Activated T-cell treated with anti-CD3 and anti-CD28 coated beads, Interleukin-2, amount 50 U/mL, for 72 hours (primary cell): ENCODE results near the gene LIMK1. TPM values are rescaled to one million over a fixed set of nuclear protein-coding genes. Genes with fewer than 3 reads are reported as not detected.
"Not testable (repeated sequence)": the region's sequence is repeated elsewhere in the genome, so short reads cannot be mapped to it uniquely, and the experiment has no call there.

Source experiments
- ATAC-seq, 2 donors: fragments of 150-1000 bp; cut with Tn5 transposase; replicated peaks in 1 of 2; 2 replicates each; pipeline ENCODE4 v1.10.0; 2021; ENCODE audit warnings: moderate library complexity in 2 of 2, mild to moderate bottlenecking in 1 of 2
- DNase-seq, 2 donors: peaks; one replicate each; pipeline ENCODE4 v3.0.0; 2021 to 2022; ENCODE audit warnings: mixed read lengths in 1 of 2
- H3K27ac Mint-ChIP-seq: one replicate; pipeline ENCODE4 v1.8.0; 2022; ENCODE audit warnings: mild to moderate bottlenecking, moderate library complexity, mixed read lengths
- H3K27me3 Mint-ChIP-seq: one replicate; pipeline ENCODE4 v1.8.0; 2022; ENCODE audit warnings: low read depth, mixed read lengths
- H3K36me3 Mint-ChIP-seq, 2 donors: one replicate each; pipeline ENCODE4 v1.8.0; 2022; ENCODE audit warnings: mixed read lengths in 2 of 2, mild to moderate bottlenecking in 1 of 2; ENCODE audit not compliant: insufficient read depth in 2 of 2
- H3K4me1 Mint-ChIP-seq: one replicate; pipeline ENCODE4 v1.8.0; 2022; ENCODE audit warnings: low read depth, mixed read lengths
- H3K4me3 Mint-ChIP-seq, 2 donors: one replicate each; pipeline ENCODE4 v1.8.0; 2022; ENCODE audit warnings: mild to moderate bottlenecking in 2 of 2, mixed read lengths in 2 of 2, moderate library complexity in 2 of 2
- H3K9me3 Mint-ChIP-seq, 2 donors: one replicate each; pipeline ENCODE4 v1.8.0; 2022; ENCODE audit warnings: mixed read lengths in 2 of 2
- total RNA-seq, 2 donors: library from RNA; stranded (reverse); gene quantifications; one replicate each; pipeline ENCODE4 v1.2.3, GENCODE V29; 2022

Gene LIMK1
- total RNA-seq, 2 donors from 2014 or later: 18.8 to 22.3 TPM

DNA sequence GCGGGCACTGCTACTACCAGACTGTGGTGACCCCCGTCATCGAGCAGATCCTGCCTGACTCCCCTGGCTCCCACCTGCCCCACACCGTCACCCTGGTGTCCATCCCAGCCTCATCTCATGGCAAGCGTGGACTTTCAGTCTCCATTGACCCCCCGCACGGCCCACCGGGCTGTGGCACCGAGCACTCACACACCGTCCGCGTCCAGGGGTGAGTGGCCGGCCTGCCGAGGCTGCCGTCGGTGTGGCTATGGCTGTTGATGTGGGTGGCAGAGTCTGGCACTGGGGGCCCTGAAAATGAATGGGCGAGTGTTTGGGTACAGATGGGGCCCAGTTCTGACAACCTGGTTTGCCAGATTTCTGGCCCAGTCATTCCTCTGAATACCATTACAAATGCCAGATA lies 15.4 kb downstream of the LIMK1 start:
- H3K27me3 Mint-ChIP-seq: no peaks in the 10 kb centered on the region
- no peak for DNase-seq
- no peak for ATAC-seq
- no peak overlapping the region for H3K4me3 Mint-ChIP-seq
- peaks cover 0 to 2% of the 10 kb centered on the region in 2 donors for H3K9me3 Mint-ChIP-seq
- peaks cover 4 to 7% of the 10 kb centered on the region in 2 donors for H3K36me3 Mint-ChIP-seq
- no peak overlapping the region for H3K27ac Mint-ChIP-seq
- H3K4me1 Mint-ChIP-seq: peaks cover 11% of the 10 kb centered on the region

DNA sequence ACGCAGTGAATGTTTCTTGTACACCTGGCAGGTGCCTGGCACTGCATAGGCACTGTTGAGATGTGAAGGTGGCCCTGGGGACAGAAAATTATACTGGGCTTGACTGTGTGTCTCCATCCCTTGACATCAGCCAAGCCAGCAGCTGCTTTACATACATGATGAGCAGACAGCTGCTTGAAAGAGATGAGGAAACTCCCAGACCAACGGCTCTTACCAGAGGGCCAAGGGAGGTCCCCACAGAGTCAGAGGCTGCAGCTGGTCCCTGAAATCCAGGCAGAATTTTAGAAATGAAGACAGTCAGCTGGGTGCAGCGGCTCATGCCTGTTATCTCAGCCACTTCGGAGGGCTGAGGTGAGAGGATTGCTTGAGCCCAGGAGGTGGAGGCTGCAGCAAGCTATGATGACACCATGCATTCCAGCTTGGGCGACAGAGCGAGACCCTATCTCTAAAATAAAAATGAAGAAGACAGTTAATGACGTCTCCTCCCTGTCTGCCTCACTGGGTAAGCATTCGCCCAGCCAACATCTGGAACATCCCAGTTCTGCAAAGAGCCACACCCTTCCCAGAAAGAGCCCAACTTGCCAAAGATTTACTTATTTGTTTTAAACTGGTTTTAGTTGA lies 17.6 kb downstream of the LIMK1 start:
- ATAC-seq (no peak), DNase-seq (no peak)
- Mint-ChIP-seq H3K9me3 (peaks cover 0 to 2% of the 10 kb centered on the region in 2 donors), H3K4me3 (no peak overlapping the region), H3K27ac (no peak overlapping the region), H3K27me3 (no peaks in the 10 kb centered on the region), H3K36me3 (peaks cover 4 to 7% of the 10 kb centered on the region in 2 donors), H3K4me1 (no peaks in the 10 kb centered on the region)

DNA sequence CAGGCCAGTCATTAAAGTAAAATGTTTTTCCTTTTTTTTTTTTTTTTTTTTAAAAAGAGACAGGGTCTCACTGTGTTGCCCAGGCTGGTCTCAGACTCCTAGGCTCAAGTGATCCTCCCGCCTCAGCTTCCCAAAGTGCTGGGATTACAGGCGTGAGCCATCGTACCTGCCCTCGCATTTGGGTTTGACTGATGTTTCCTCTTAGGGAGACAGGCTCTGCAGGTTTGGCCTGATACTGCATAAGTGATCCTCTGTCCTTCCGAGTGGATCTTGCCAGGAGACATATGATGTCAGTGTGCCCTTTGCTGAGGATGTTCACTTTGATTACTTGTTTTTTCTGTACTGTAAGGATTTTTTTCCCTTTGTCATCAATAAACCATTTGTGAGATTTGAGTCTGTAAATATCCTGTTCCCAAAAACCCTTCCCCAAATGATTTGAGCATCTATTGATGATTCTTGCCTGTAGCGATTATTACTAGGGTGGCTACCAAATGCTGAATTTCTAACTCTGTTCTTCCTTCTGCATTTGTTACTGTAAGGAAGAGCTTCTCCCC lies 19.7 kb downstream of the LIMK1 start:
- no peaks in the 10 kb centered on the region for H3K27me3 Mint-ChIP-seq
- DNase-seq: no peak
- H3K9me3 Mint-ChIP-seq: no peaks in the 10 kb centered on the region
- H3K4me1 Mint-ChIP-seq: no peaks in the 10 kb centered on the region
- no peak overlapping the region for H3K27ac Mint-ChIP-seq
- no peak for ATAC-seq
- no peak overlapping the region for H3K4me3 Mint-ChIP-seq
- peaks cover 0 to 2% of the 10 kb centered on the region in 2 donors for H3K36me3 Mint-ChIP-seq

- H3K4me3 Mint-ChIP-seq: no peak overlapping the region
- no peaks in the 10 kb centered on the region for H3K4me1 Mint-ChIP-seq
- H3K9me3 Mint-ChIP-seq: no peaks in the 10 kb centered on the region
- DNase-seq: no peak
- no peak for ATAC-seq
- H3K27ac Mint-ChIP-seq: no peak overlapping the region
- peaks cover 0 to 5% of the 10 kb centered on the region in 2 donors for H3K36me3 Mint-ChIP-seq
- H3K27me3 Mint-ChIP-seq: no peaks in the 10 kb centered on the region
Observed at GRCh38 chr7:74104702-74105101, 21.1 kb downstream of the LIMK1 start.

DNA sequence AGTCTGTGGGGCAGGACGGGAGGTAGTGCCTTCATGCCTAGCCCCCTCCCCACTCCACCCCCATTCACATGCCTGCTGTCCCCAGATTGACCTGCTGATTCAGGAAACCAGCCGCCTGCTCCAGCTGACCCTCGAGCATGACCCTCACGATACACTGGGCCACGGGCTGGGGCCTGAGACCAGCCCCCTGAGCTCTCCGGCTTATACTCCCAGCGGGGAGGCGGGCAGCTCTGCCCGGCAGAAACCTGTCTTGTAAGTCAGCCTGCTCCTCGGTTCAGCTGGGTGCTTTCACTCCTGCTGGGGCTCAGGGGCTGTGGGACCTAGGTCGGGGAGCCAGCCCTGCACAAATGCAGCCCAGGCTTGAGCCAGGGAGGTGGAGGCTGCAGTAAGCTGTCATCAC lies 22.4 kb downstream of the LIMK1 start:
- H3K27ac Mint-ChIP-seq: no peak overlapping the region
- ATAC-seq (no peak), DNase-seq (no peak)
- H3K27me3 Mint-ChIP-seq: no peaks in the 10 kb centered on the region
- no peak overlapping the region for H3K4me3 Mint-ChIP-seq
- no peaks in the 10 kb centered on the region for H3K4me1 Mint-ChIP-seq
- H3K9me3 Mint-ChIP-seq: no peaks in the 10 kb centered on the region
- peaks cover 0 to 5% of the 10 kb centered on the region in 2 donors for H3K36me3 Mint-ChIP-seq

GRCh38 chr7:74106846-74107245 lies 23.2 kb downstream of the LIMK1 start:
- ATAC-seq (no peak), DNase-seq (no peak)
- no peaks in the 10 kb centered on the region for H3K9me3 Mint-ChIP-seq
- H3K4me3 Mint-ChIP-seq: no peak overlapping the region
- H3K4me1 Mint-ChIP-seq: no peaks in the 10 kb centered on the region
- peaks cover 0 to 5% of the 10 kb centered on the region in 2 donors for H3K36me3 Mint-ChIP-seq
- H3K27me3 Mint-ChIP-seq: no peaks in the 10 kb centered on the region
- no peak overlapping the region for H3K27ac Mint-ChIP-seq

- H3K36me3 Mint-ChIP-seq: peaks cover 2 to 3% of the 10 kb centered on the region in 2 donors
- no peaks in the 10 kb centered on the region for H3K27me3 Mint-ChIP-seq
- DNase-seq (no peak), ATAC-seq (no peak)
- no peak overlapping the region for H3K4me3 Mint-ChIP-seq
- no peaks in the 10 kb centered on the region for H3K9me3 Mint-ChIP-seq
- no peaks in the 10 kb centered on the region for H3K4me1 Mint-ChIP-seq
- no peak overlapping the region for H3K27ac Mint-ChIP-seq
Observed at GRCh38 chr7:74115326-74115725, 31.7 kb downstream of the LIMK1 start.

DNA sequence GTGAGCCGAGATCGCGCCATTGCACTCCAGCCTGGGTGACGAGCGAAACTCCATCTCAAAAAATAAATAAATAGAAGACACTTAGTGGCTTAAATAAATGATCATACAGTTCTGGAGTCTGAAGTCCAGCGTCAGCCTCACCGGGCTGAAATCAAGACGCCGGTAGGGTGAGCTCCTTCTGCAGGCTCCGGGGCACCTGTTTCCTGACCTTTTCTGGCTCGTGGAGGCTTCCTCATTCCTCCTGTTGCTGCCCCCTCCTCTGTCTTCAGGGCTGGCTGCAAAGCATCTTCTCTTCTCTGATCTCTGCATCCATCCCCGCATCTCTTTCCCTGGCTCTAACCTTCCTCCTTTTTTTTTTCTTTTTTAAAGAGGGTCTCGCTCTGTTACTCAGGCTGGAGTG lies 32.8 kb downstream of the LIMK1 start:
- peaks cover 2 to 3% of the 10 kb centered on the region in 2 donors for H3K36me3 Mint-ChIP-seq
- ATAC-seq (no peak), DNase-seq (no peak)
- no peak overlapping the region for H3K4me3 Mint-ChIP-seq
- no peaks in the 10 kb centered on the region for H3K4me1 Mint-ChIP-seq
- no peaks in the 10 kb centered on the region for H3K27me3 Mint-ChIP-seq
- no peaks in the 10 kb centered on the region for H3K9me3 Mint-ChIP-seq
- no peak overlapping the region for H3K27ac Mint-ChIP-seq

- Mint-ChIP-seq H3K27ac (no peak overlapping the region), H3K4me3 (no peak overlapping the region)
Observed at GRCh38 chr7:74119831-74120230, 36.2 kb downstream of the LIMK1 start.

GRCh38 chr7:74121401-74122249 lies 38.0 kb downstream of the LIMK1 start:
- Mint-ChIP-seq H3K27ac (no peak overlapping the region), H3K4me1 (no peaks in the 10 kb centered on the region), H3K27me3 (no peaks in the 10 kb centered on the region), H3K9me3 (no peaks in the 10 kb centered on the region), H3K36me3 (peaks cover 3 to 4% of the 10 kb centered on the region in 2 donors), H3K4me3 (no peak overlapping the region)
- no peak for ATAC-seq
- DNase-seq: no peak

More at GRCh38 chr7:74119831-74120230, 36.2 kb downstream of the LIMK1 start:
- Mint-ChIP-seq H3K36me3 (peaks cover 3 to 4% of the 10 kb centered on the region in 2 donors), H3K4me1 (no peaks in the 10 kb centered on the region), H3K27me3 (no peaks in the 10 kb centered on the region), H3K9me3 (no peaks in the 10 kb centered on the region)
- ATAC-seq: no peak
- DNase-seq: no peak

- H3K9me3 Mint-ChIP-seq, H3K27ac Mint-ChIP-seq, ATAC-seq: not testable (repeated sequence)
Observed at GRCh38 chr7:74123892-74124291, 40.3 kb downstream of the LIMK1 start.

GRCh38 chr7:74126220-74126880 lies 42.7 kb downstream of the LIMK1 start:
- H3K27me3 Mint-ChIP-seq: no peaks in the 10 kb centered on the region
- H3K27ac Mint-ChIP-seq: no peak overlapping the region
- ATAC-seq: no peak
- no peaks in the 10 kb centered on the region for H3K4me1 Mint-ChIP-seq
- no peak for DNase-seq
- H3K9me3 Mint-ChIP-seq: no peaks in the 10 kb centered on the region
- no peak overlapping the region for H3K4me3 Mint-ChIP-seq
- peaks cover 0 to 2% of the 10 kb centered on the region in 2 donors for H3K36me3 Mint-ChIP-seq

More at GRCh38 chr7:74123892-74124291, 40.3 kb downstream of the LIMK1 start:
- not testable (repeated sequence) for H3K36me3 Mint-ChIP-seq, H3K27me3 Mint-ChIP-seq, H3K4me1 Mint-ChIP-seq, H3K4me3 Mint-ChIP-seq, DNase-seq

DNA sequence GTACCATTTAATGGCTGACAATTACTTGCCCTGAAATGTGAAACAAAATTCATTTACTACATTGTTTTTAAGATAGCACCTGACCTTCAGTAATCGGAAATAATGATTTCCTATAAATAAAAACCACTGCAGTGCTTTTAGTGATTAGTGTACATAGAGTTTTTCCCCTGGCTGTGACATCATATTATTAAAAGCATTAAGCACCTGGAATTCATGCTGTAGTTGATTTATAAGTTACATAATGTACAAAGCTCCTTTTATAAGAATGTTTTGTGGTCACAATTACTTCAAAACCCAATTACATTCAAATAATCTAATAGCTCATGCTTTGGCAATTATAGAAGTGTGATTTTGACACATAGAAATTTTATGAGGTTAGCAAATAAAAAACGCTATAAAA lies 46.3 kb downstream of the LIMK1 start:
- ATAC-seq (no peak), DNase-seq (no peak)
- H3K36me3 Mint-ChIP-seq: no peaks in the 10 kb centered on the region
- H3K9me3 Mint-ChIP-seq: no peaks in the 10 kb centered on the region
- H3K27ac Mint-ChIP-seq: no peak overlapping the region
- peaks cover 7% of the 10 kb centered on the region for H3K4me1 Mint-ChIP-seq
- H3K4me3 Mint-ChIP-seq: no peak overlapping the region
- H3K27me3 Mint-ChIP-seq: no peaks in the 10 kb centered on the region
